A549 (cell line): Measurements from ENCODE around the gene GPX4. TPM values are rescaled to one million over a fixed set of nuclear protein-coding genes. Genes with fewer than 3 reads are reported as not detected.
A peak's percentile ranks its signal among the peaks of the same experiment; 100 is the strongest.
"Not testable (repeated sequence)": the region's sequence is repeated elsewhere in the genome, so short reads cannot be mapped to it uniquely, and the experiment has no call there.

ENCODE experiments used
- ATAC-seq, 2 experiments: fragments of 200-7000 bp in 1 of 2; fragments of >200 bp in 1 of 2; cut with Nextera tagmentation in 1 of 2; cut with Tn5 transposase in 1 of 2; 3 replicates each; pipeline versions ENCODE4 v1.8.0 to v1.9.1; 2018 to 2020; ENCODE audit warnings: mild to moderate bottlenecking in 1 of 2, moderate library complexity in 1 of 2
- CTCF ChIA-PET: fragments of 300-600 bp; sonication (Branson Sonifier 250); formaldehyde crosslinking; extraction: SDS; loops from one replicate; lab custom pipeline; 2021; ENCODE audit warnings: antibody characterized with exemption, inconsistent platforms; lab: Yijun Ruan, JAX
- POLR2A ChIA-PET: fragments of 350-600 bp; formaldehyde crosslinking; extraction: SDS; loops from one replicate; lab custom pipeline; 2021; ENCODE audit warnings: antibody characterized with exemption, inconsistent platforms; lab: Yijun Ruan, JAX
- DNase-seq, 2 experiments: peaks; one replicate each; pipeline versions ENCODE4 v3.0.0 to v3.0.0-alpha.2; 2011 to 2016; ENCODE audit warnings: low read depth in 1 of 2, low spot score in 1 of 2
- FAIRE-seq: peaks from 2 replicates; lab custom pipeline; 2011; peaks lifted over from hg19 to GRCh38; lab: Jason Lieb, UNC
- H3K27ac ChIP-seq, 2 experiments: fragments of >200 bp; sonication (Bioruptor Twin); formaldehyde crosslinking; 3 replicates each; pipeline ENCODE4 v1.5.1; 2016 to 2017
- H3K4me1 ChIP-seq: fragments of >200 bp; sonication (Bioruptor Twin); formaldehyde crosslinking; 3 replicates; pipeline ENCODE4 v1.6.1; 2016
- H3K4me2 ChIP-seq: fragments of >200 bp; sonication (Bioruptor Twin); formaldehyde crosslinking; 3 replicates; pipeline ENCODE4 v1.6.1; 2016
- H3K4me3 ChIP-seq: fragments of >200 bp; sonication (Bioruptor Twin); formaldehyde crosslinking; 3 replicates; pipeline ENCODE4 v1.5.1; 2016
- H3K9me3 ChIP-seq: fragments of >200 bp; sonication (Bioruptor Twin); formaldehyde crosslinking; 3 replicates; pipeline ENCODE4 v1.6.1; 2016
- CEBPB ChIP-seq, 2 experiments: fragments of >200 bp in 1 of 2; sonication (Bioruptor Twin) in 1 of 2; formaldehyde crosslinking in 1 of 2; IDR thresholded peaks; 2 replicates each; pipeline ENCODE4 v1.6.1; 2012 to 2016
- CHD2 ChIP-seq: fragments of 150-350 bp; IDR thresholded peaks from 2 replicates; pipeline ENCODE4 v1.6.1; 2014; ENCODE audit warnings: low read length; ENCODE audit not compliant: partially characterized antibody
- EHF ChIP-seq: fragments of 250-450 bp; sonication (Bioruptor Pico); IDR thresholded peaks from 2 replicates; pipeline ENCODE4 v1.5.0; 2020; ENCODE audit warnings: mild to moderate bottlenecking
- HEYL ChIP-seq: fragments of 250-450 bp; sonication (Bioruptor Pico); IDR thresholded peaks from 2 replicates; pipeline ENCODE4 v1.8.0; 2021; ENCODE audit warnings: mild to moderate bottlenecking, moderate library complexity
- HOXA7 ChIP-seq: fragments of 250-450 bp; sonication (Bioruptor Pico); IDR thresholded peaks from 2 replicates; pipeline ENCODE4 v1.5.0; 2020; ENCODE audit warnings: mild to moderate bottlenecking, moderate library complexity
- HOXB13 ChIP-seq: fragments of 250-450 bp; sonication (Bioruptor Pico); IDR thresholded peaks from 2 replicates; pipeline ENCODE4 v1.5.0; 2020; ENCODE audit warnings: low read depth, mild to moderate bottlenecking, moderate library complexity
- JUN ChIP-seq, 2 experiments: fragments of >200 bp; sonication (Bioruptor Twin); formaldehyde crosslinking; IDR thresholded peaks; 2 replicates in 1 of 2; 3 replicates in 1 of 2; pipeline ENCODE4 v1.6.1; 2016 to 2017
- MAZ ChIP-seq: fragments of 150-350 bp; IDR thresholded peaks from 2 replicates; pipeline ENCODE4 v1.6.1; 2014; ENCODE audit warnings: antibody characterized with exemption, low read depth, low read length, borderline replicate concordance
- NFE2L2 ChIP-seq: fragments of 150-350 bp; conservative IDR thresholded peaks from 2 replicates; pipeline ENCODE4 v1.6.1; 2014; ENCODE audit warnings: low read length
- RAD21 ChIP-seq, 2 experiments: fragments of >200 bp in 1 of 2; sonication (Bioruptor Twin) in 1 of 2; formaldehyde crosslinking in 1 of 2; IDR thresholded peaks in 1 of 2; conservative IDR thresholded peaks in 1 of 2; 2 replicates in 1 of 2; 3 replicates in 1 of 2; pipeline ENCODE4 v1.6.1; 2012 to 2018; ENCODE audit warnings: inconsistent platforms in 1 of 2
- RNF2 ChIP-seq: fragments of 200-600 bp; sonication (generic); IDR thresholded peaks from 2 replicates; pipeline ENCODE4 v1.6.1; 2016; ENCODE audit warnings: low read depth, mild to moderate bottlenecking, antibody characterized with exemption, moderate library complexity, borderline replicate concordance
- TP53 ChIP-seq: fragments of 250-450 bp; sonication (Bioruptor Pico); IDR thresholded peaks from 2 replicates; pipeline ENCODE4 v1.5.0; 2021; ENCODE audit warnings: mild to moderate bottlenecking, moderate library complexity
- ZFP36 ChIP-seq: fragments of 450-650 bp; IDR thresholded peaks from 2 replicates; pipeline ENCODE4 v1.6.1; 2014; ENCODE audit warnings: borderline replicate concordance; ENCODE audit not compliant: partially characterized antibody
- whole genome bisulfite sequencing: methylation state at CpG from one replicate; pipeline ENCODE4 v1.1.6; 2017; ENCODE audit errors: missing lambda C conversion rate; 5-methylcytosine and 5-hydroxymethylcytosine counted together
- polyA plus RNA-seq, 4 experiments: library from polyadenylated mRNA; depleted of rRNA in 3 of 4; stranded (reverse); fragments of >200 nt; fragmentation: RNase III in 1 of 4; extraction: RNeasy Plus Mini Kit Qiagen cat#74134 plus additional on column Dnase treatment in 1 of 4; gene quantifications; 2 replicates in 3 of 4; 3 replicates in 1 of 4; pipeline ENCODE4 v1.2.3, GENCODE V29; 2011 to 2017
- TF ChIP-seq, protein P1 (sequence below): fragments of 200-600 bp; sonication (generic); IDR thresholded peaks from 2 replicates; pipeline ENCODE4 v1.6.1; 2016; ENCODE audit warnings: antibody characterized with exemption, mild to moderate bottlenecking, moderate library complexity
- TF ChIP-seq, protein P2 (sequence below): fragments of 150-350 bp; IDR thresholded peaks from 2 replicates; pipeline ENCODE4 v1.6.1; 2014; ENCODE audit warnings: low read depth, mild to moderate bottlenecking, low read length
- TF ChIP-seq, protein P3 (sequence below): IDR thresholded peaks from 2 replicates; pipeline ENCODE4 v1.6.1; 2012
- TF ChIP-seq, protein P4 (sequence below): fragments of 450-650 bp; IDR thresholded peaks from 2 replicates; pipeline ENCODE4 v1.6.1; 2014; ENCODE audit warnings: antibody characterized with exemption
- TF ChIP-seq, protein P5 (sequence below): IDR thresholded peaks from 2 replicates; pipeline ENCODE4 v1.6.1; 2012

The GPX4 gene
- polyA plus RNA-seq, 2 of the 4 experiments (the other 2 are of a cell fraction): 248 to 394 TPM

DNA sequence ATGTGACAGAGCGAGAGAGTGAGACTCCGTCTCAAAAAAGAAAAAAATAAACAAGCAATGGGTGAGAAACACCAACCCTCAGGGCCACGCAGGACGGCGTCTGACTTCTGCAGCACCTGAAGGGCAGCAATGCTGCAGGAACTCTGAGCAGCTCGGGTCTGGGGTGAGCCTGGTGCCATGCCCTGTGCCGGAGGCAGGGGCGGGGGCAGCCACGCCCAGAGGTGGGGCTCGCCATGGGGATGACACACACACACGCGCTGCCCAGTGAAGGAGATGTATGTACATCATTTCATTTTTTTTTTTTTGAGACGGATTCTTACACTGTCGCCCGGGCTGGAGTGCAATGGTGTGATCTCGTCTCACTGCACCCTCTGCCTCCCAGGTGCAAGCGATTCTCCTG, 24.3 kb downstream of the GPX4 start:
- POLR2A ChIA-PET: no interaction called here
- DNase-seq (no peak), FAIRE-seq (no peak), ATAC-seq (no peak)
- CTCF ChIA-PET: interaction anchor here (0.6 to 1.8 kb wide), 4 partner anchors 42 to 89 kb away, joined by 3 to 8 read pairs (median 3); no protein-coding TSS in a partner anchor
- H3K4me1 ChIP-seq: peaks cover 27% of the 10 kb centered on the region
- H3K4me2 ChIP-seq: no peak overlapping the region
- TF ChIP-seq, protein P1, sequence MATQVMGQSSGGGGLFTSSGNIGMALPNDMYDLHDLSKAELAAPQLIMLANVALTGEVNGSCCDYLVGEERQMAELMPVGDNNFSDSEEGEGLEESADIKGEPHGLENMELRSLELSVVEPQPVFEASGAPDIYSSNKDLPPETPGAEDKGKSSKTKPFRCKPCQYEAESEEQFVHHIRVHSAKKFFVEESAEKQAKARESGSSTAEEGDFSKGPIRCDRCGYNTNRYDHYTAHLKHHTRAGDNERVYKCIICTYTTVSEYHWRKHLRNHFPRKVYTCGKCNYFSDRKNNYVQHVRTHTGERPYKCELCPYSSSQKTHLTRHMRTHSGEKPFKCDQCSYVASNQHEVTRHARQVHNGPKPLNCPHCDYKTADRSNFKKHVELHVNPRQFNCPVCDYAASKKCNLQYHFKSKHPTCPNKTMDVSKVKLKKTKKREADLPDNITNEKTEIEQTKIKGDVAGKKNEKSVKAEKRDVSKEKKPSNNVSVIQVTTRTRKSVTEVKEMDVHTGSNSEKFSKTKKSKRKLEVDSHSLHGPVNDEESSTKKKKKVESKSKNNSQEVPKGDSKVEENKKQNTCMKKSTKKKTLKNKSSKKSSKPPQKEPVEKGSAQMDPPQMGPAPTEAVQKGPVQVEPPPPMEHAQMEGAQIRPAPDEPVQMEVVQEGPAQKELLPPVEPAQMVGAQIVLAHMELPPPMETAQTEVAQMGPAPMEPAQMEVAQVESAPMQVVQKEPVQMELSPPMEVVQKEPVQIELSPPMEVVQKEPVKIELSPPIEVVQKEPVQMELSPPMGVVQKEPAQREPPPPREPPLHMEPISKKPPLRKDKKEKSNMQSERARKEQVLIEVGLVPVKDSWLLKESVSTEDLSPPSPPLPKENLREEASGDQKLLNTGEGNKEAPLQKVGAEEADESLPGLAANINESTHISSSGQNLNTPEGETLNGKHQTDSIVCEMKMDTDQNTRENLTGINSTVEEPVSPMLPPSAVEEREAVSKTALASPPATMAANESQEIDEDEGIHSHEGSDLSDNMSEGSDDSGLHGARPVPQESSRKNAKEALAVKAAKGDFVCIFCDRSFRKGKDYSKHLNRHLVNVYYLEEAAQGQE: no peak
- TF ChIP-seq, protein P2, sequence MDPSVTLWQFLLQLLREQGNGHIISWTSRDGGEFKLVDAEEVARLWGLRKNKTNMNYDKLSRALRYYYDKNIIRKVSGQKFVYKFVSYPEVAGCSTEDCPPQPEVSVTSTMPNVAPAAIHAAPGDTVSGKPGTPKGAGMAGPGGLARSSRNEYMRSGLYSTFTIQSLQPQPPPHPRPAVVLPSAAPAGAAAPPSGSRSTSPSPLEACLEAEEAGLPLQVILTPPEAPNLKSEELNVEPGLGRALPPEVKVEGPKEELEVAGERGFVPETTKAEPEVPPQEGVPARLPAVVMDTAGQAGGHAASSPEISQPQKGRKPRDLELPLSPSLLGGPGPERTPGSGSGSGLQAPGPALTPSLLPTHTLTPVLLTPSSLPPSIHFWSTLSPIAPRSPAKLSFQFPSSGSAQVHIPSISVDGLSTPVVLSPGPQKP: no peak
- TF ChIP-seq RNF2: no peak
- no peak for TF ChIP-seq EHF
- TF ChIP-seq MAZ: no peak
- TF ChIP-seq, protein P3, sequence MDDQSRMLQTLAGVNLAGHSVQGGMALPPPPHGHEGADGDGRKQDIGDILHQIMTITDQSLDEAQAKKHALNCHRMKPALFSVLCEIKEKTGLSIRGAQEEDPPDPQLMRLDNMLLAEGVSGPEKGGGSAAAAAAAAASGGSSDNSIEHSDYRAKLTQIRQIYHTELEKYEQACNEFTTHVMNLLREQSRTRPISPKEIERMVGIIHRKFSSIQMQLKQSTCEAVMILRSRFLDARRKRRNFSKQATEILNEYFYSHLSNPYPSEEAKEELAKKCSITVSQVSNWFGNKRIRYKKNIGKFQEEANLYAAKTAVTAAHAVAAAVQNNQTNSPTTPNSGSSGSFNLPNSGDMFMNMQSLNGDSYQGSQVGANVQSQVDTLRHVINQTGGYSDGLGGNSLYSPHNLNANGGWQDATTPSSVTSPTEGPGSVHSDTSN: no peak
- TF ChIP-seq HOXB13 (CRISPR knock-in tag): no peak
- TF ChIP-seq CHD2: no peak
- TF ChIP-seq, protein P4, sequence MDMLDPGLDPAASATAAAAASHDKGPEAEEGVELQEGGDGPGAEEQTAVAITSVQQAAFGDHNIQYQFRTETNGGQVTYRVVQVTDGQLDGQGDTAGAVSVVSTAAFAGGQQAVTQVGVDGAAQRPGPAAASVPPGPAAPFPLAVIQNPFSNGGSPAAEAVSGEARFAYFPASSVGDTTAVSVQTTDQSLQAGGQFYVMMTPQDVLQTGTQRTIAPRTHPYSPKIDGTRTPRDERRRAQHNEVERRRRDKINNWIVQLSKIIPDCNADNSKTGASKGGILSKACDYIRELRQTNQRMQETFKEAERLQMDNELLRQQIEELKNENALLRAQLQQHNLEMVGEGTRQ: no peak
- TF ChIP-seq HOXA7 (CRISPR knock-in tag): no peak
- TF ChIP-seq, protein P5, sequence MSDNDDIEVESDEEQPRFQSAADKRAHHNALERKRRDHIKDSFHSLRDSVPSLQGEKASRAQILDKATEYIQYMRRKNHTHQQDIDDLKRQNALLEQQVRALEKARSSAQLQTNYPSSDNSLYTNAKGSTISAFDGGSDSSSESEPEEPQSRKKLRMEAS: no peak
- no peak for TF ChIP-seq RAD21 (conservative IDR thresholded peaks at IDR 0.05 in 1 of 2, IDR thresholded peaks at IDR 0.05 in 1 of 2)
- 90% methylated on average over 17 of the region's 17 CpGs for WGBS
- no peak overlapping the region for H3K4me3 ChIP-seq
- no peaks in the 10 kb centered on the region for H3K9me3 ChIP-seq
- H3K27ac ChIP-seq: no peak overlapping the region

DNA sequence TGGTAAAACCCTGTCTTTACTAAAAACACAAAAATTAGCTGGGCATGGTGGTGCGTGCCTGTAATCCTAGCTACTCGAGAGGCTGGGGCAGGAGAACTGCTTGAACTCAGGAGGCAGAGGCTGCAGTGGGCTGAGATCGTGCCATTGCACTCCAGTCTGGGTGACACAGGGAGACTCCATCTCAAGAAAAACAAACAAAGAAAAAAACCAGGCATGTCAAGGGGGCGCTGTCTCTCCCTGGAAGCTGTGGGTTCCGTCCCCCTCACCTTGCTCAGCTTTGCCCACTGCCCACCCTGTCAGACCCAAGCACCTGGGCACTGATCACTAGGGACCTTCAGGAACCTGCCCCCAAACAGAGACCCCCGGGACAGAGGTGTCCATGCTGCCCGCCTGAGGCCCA, 25.3 kb downstream of the GPX4 start:
- POLR2A ChIA-PET, H3K4me3 ChIP-seq, FAIRE-seq, ATAC-seq, DNase-seq, H3K9me3 ChIP-seq, H3K4me2 ChIP-seq: not testable (repeated sequence)
- Histone ChIP-seq H3K27ac (peak overlapping the region in 1 of 2 experiments; percentile 13; a peak in 1 of 6 replicates), H3K4me1 (peaks cover 30% of the 10 kb centered on the region)
- WGBS: 90% methylated on average over 5 of the region's 7 CpGs
- CTCF ChIA-PET: interaction anchor here (1.1 to 3.3 kb wide), 6 partner anchors 16 to 92 kb away, joined by 3 to 16 read pairs (median 3); no protein-coding TSS in a partner anchor

DNA sequence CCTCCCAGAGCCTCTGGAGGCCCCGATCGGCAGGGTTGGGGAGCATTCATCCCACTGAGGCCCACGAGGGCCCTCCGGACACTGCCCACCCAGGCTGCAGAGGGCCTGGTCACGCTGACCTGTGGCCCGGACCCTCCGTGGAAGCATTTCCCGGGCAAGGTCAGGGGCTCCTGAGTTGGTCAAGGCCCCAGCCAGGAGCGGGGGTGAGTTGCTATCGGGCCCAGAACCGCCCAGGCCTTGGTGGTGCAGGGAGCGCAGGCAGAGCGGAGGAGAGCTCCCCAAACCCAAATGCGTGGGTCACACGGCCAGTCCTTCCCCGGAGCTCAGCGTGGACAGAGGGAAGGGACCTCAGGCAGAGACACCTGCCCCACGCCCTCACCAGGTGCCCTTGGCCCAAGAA, 25.7 kb downstream of the GPX4 start:
- no CpG with 5 or more reads among the region's 18 CpGs for WGBS
- no peak overlapping the region for H3K4me2 ChIP-seq
- CTCF ChIA-PET: interaction anchor here (1.1 to 3.3 kb wide), 6 partner anchors 16 to 91 kb away, joined by 3 to 16 read pairs (median 4); no protein-coding TSS in a partner anchor
- ATAC-seq: no peak
- POLR2A ChIA-PET: no interaction called here
- H3K9me3 ChIP-seq: no peaks in the 10 kb centered on the region
- no peak for FAIRE-seq
- peak overlapping the region in 1 of 2 experiments; percentile 13; a peak in 1 of 6 replicates for H3K27ac ChIP-seq
- H3K4me1 ChIP-seq: peaks cover 30% of the 10 kb centered on the region
- no peak for DNase-seq
- no peak overlapping the region for H3K4me3 ChIP-seq
- TF ChIP-seq NFE2L2 (no peak), JUN (IDR thresholded peaks at IDR 0.05) (no peak), ZFP36 (no peak), RAD21 (conservative IDR thresholded peaks at IDR 0.05 in 1 of 2, IDR thresholded peaks at IDR 0.05 in 1 of 2) (no peak), HEYL (no peak), HOXB13 (CRISPR knock-in tag) (no peak), TP53 (CRISPR knock-in tag) (no peak), CEBPB (IDR thresholded peaks at IDR 0.05) (no peak)
- TF ChIP-seq, protein P1: no peak
- TF ChIP-seq, protein P2: no peak
